Gastroesophageal sphincter (tissue), 4 donors: ENCODE measurements around the gene FIP1L1. TPM values are rescaled to one million over a fixed set of nuclear protein-coding genes. Genes with fewer than 3 reads are reported as not detected.
A peak's percentile ranks its signal among the peaks of the same experiment; 100 is the strongest.

Source experiments
- ATAC-seq: fragments of 150-250 bp; one replicate; pipeline ENCODE4 v1.9.1; 2016; ENCODE audit warnings: mild to moderate bottlenecking, moderate library complexity
- H3K27ac ChIP-seq, 4 donors: fragments of 200-600 bp; sonication (generic) in 3 of 4; 1 replicate in 3 of 4; 2 replicates in 1 of 4; pipeline ENCODE4 v1.5.1; 2016 to 2019
- H3K27me3 ChIP-seq: fragments of 200-600 bp; sonication (generic); one replicate; pipeline ENCODE4 v1.5.1; 2019
- H3K36me3 ChIP-seq, 2 donors: fragments of 200-600 bp; sonication (generic); one replicate each; pipeline ENCODE4 v1.5.1; 2019; ENCODE audit warnings: control low read depth in 1 of 2
- H3K4me1 ChIP-seq, 3 donors: fragments of 200-600 bp; sonication (generic); 1 replicate in 2 of 3; 2 replicates in 1 of 3; pipeline ENCODE4 v1.5.1; 2016 to 2019; ENCODE audit warnings: control low read depth in 2 of 3
- H3K4me3 ChIP-seq, 2 donors: fragments of 200-600 bp; sonication (generic); one replicate each; pipeline ENCODE4 v1.5.1; 2019; ENCODE audit warnings: mild to moderate bottlenecking in 1 of 2, moderate library complexity in 1 of 2
- H3K9me3 ChIP-seq, 3 donors: fragments of 200-600 bp; sonication (generic); one replicate each; pipeline ENCODE4 v1.5.1; 2017 to 2019; ENCODE audit warnings: control low read depth in 2 of 3
- EP300 ChIP-seq: sonication (generic); formaldehyde crosslinking; IDR thresholded peaks from one replicate; pipeline ENCODE4 v1.6.1; 2017; ENCODE audit warnings: antibody characterized with exemption, mild to moderate bottlenecking
- POLR2A ChIP-seq, 2 donors: fragments of 450-650 bp; IDR thresholded peaks; one replicate each; pipeline ENCODE4 v1.6.1; 2017; ENCODE audit warnings: antibody characterized with exemption in 2 of 2, mild to moderate bottlenecking in 2 of 2, moderate library complexity in 1 of 2
- POLR2AphosphoS5 ChIP-seq: sonication (generic); formaldehyde crosslinking; IDR thresholded peaks from one replicate; pipeline ENCODE4 v1.6.1; 2017; ENCODE audit warnings: antibody characterized with exemption
- WGBS, 2 donors: methylation state at CpG; one replicate each; pipeline ENCODE4 v1.1.5; 2018; ENCODE audit warnings: low coverage in 1 of 2; 5-methylcytosine and 5-hydroxymethylcytosine counted together
- total RNA-seq, 4 donors: library from RNA; depleted of rRNA; stranded (reverse); fragments of >200 nt; gene quantifications; one replicate each; pipeline ENCODE4 v1.1.0, GENCODE V29; 2016
- TF ChIP-seq, protein P1 (sequence below), 4 experiments: fragments of 200-600 bp in 2 of 4; fragments of 450-650 bp in 2 of 4; sonication (generic) in 1 of 4; IDR thresholded peaks; one replicate each; pipeline ENCODE4 v1.5.1; 2017 to 2019; ENCODE audit warnings: antibody characterized with exemption in 4 of 4, mild to moderate bottlenecking in 2 of 4, moderate library complexity in 2 of 4

Gene FIP1L1
- total RNA-seq, 4 donors from 2014 or later = 40.8 to 56.4 (median 43.8) TPM

DNA sequence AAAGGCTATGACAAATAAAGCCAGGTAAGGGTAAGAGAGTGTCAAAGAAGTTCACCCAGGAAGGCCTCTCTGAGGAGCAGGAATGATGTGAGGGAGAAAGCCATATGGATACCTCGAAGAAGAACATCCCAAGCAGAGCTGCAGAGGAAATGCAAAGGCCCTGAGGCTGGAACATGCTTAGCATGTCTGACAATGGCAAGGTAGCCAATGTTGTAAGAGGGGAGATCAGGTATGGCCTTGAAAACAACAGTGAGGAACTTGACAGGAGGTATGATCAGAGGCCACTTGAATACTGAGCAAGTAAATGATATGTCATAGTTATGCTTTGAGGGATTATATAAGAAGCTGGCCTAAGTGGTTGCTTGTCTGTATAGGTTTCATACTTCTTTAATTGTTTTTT is 15.3 kb upstream of the FIP1L1 start:
- Histone ChIP-seq H3K4me1 (peaks cover 0 to 42% (median 13%) of the 10 kb centered on the region in 3 donors), H3K36me3 (no peaks in the 10 kb centered on the region), H3K4me3 (no peak overlapping the region), H3K27ac (no peak overlapping the region), H3K27me3 (no peaks in the 10 kb centered on the region), H3K9me3 (no peaks in the 10 kb centered on the region)
- 100% methylated on average over 1 of the region's 1 CpG for WGBS, 2 donors
- no peak for ATAC-seq
- TF ChIP-seq POLR2AphosphoS5 = no peak
- TF ChIP-seq, protein P1, sequence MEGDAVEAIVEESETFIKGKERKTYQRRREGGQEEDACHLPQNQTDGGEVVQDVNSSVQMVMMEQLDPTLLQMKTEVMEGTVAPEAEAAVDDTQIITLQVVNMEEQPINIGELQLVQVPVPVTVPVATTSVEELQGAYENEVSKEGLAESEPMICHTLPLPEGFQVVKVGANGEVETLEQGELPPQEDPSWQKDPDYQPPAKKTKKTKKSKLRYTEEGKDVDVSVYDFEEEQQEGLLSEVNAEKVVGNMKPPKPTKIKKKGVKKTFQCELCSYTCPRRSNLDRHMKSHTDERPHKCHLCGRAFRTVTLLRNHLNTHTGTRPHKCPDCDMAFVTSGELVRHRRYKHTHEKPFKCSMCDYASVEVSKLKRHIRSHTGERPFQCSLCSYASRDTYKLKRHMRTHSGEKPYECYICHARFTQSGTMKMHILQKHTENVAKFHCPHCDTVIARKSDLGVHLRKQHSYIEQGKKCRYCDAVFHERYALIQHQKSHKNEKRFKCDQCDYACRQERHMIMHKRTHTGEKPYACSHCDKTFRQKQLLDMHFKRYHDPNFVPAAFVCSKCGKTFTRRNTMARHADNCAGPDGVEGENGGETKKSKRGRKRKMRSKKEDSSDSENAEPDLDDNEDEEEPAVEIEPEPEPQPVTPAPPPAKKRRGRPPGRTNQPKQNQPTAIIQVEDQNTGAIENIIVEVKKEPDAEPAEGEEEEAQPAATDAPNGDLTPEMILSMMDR (IDR thresholded peaks at IDR 0.05) = no peak
- no peak for TF ChIP-seq EP300

DNA sequence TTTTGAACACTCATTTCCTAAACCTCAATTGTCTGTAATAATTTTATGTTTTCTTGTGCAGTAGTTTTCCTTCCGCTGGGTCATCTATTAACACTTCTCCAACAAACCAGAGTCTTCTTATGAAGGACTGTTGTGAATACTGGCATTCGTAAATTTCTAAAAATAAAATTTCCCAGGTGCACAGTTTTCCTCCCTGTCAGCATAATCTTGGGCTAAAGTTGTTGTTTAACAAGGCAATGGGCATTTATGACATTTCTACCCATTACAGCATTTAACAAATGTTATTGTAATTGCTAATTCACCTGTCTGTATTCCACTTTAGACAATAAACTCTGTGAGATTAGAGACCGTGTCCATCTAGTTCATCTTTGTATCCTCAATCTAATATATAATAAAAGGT is 12.8 kb upstream of the FIP1L1 start:
- H3K36me3 ChIP-seq = no peaks in the 10 kb centered on the region
- H3K27me3 ChIP-seq = peaks cover 11% of the 10 kb centered on the region
- H3K4me1 ChIP-seq = peaks cover 0 to 42% (median 13%) of the 10 kb centered on the region in 3 donors
- TF ChIP-seq POLR2A (IDR thresholded peaks at IDR 0.05) (no peak), POLR2AphosphoS5 (no peak)
- no peak for ATAC-seq
- no peak overlapping the region for H3K27ac ChIP-seq
- no peaks in the 10 kb centered on the region for H3K9me3 ChIP-seq
- WGBS, 2 donors = 41 to 51% methylated on average over 3 of the region's 3 CpGs
- peak overlapping the region; percentile 74 to 81 for H3K4me3 ChIP-seq

DNA sequence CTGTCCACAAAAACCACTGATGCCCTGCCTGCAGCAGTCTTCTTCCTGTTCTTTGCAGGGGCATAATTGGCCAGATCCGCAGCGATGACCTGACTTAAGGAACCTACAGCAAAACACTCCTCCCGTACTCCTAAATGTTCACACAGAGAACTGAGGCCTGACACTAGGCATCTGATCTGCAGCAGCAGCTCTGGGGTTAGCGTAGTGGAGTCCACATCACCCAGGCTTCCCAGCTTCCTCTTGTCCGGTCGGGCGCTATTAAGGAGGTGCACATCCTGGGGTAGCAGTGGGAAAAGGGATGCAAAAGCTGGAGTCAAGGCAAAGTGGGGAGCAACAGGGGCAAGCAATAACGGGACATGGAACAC is 12.3 kb upstream of the FIP1L1 start:
- peaks cover 16% of the 10 kb centered on the region for H3K27me3 ChIP-seq
- H3K4me1 ChIP-seq = peaks cover 0 to 42% (median 13%) of the 10 kb centered on the region in 3 donors
- ATAC-seq = no peak
- H3K4me3 ChIP-seq = peak overlapping the region; percentile 74 to 81
- TF ChIP-seq, protein P1 (IDR thresholded peaks at IDR 0.05) = no peak
- TF ChIP-seq POLR2A (IDR thresholded peaks at IDR 0.05) (no peak), EP300 (no peak), POLR2AphosphoS5 (no peak)
- H3K9me3 ChIP-seq = no peaks in the 10 kb centered on the region
- H3K36me3 ChIP-seq = no peaks in the 10 kb centered on the region
- H3K27ac ChIP-seq = peak overlapping the region in 3 of 4 donors; percentile 73 to 75 (median 73)
- WGBS, 2 donors = 0% methylated on average over 5 of the region's 8 CpGs

DNA sequence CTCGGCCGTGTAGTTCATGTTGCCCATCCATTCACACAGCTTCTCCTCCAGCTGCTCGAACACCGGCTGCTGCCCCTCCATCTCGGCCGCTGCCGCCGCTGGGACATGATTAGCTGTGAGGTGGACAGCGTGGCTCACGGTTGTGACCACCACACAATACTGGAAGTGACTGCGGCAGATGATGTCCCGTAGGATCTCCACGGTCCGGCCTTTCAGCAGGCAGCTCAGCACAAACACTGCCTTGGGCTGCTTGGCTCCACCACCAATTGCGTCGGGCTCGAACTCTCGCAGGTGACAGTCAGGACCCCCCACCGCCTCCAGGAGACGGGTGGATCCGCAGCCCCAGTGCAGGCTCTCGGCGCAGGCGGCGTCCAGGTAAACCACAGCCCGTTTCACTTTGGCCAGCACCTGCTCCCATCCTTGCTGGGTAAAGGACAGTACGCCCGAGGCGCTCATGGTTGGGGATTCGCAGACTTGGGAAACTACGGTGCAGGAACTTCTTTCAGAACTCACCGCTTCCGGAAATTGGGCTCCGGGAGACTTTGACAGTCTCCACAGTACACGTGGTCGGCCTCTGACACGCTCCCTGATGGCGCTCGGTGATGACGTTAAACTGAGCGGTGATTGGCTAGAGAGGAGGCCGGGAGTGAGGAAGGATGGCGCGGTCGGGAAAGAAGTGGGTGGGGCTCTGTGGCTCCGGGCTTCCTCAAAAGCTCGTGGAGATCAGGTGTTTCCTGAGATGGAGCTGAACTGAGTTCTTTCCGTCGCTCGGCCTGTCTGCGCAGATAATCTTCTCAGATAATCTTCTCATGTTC is 11.7 kb upstream of the FIP1L1 start, which contains the start of gene SCFD2:
SCFD2 (minus strand) TSS at position 576 of the 815 bp plus-strand sequence.
- Histone ChIP-seq H3K9me3 (no peaks in the 10 kb centered on the region), H3K4me3 (peak within 1 kb of the TSS; percentile 74 to 81), H3K4me1 (peaks cover 0 to 42% (median 13%) of the 10 kb centered on the region in 3 donors), H3K27me3 (peaks cover 22% of the 10 kb centered on the region), H3K36me3 (no peaks in the 10 kb centered on the region), H3K27ac (peak within 1 kb of the TSS; percentile 44 to 75 (median 73))
- 0 to 1% methylated on average over 14 of the region's 51 CpGs for WGBS, 2 donors
- peak; percentile 100 for ATAC-seq
- TF ChIP-seq POLR2AphosphoS5 = peak; percentile 70
- no peak for TF ChIP-seq EP300
- TF ChIP-seq POLR2A (IDR thresholded peaks at IDR 0.05) = peak in 1 of 2 donors; percentile 12
- TF ChIP-seq, protein P1 (IDR thresholded peaks at IDR 0.05) = no peak

DNA sequence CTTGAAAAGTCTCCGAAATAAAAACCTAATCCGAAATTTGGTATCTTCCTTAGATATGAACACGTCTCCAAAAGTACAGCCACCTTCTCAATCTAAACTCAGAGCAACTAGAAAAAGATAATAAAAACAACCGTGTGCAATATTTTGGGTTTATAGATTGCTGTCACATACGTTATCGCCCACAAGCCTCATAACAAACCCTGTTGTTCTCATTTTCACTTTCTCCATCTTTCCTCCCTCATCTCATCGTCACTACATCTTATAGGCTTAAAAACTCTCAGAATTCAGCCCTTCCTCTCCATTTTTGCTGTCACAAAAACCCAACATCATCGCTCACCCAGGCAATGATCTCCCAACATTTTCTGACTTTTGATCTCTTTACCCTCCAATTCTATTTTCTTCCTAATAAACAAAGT is 11.1 kb upstream of the FIP1L1 start:
- TF ChIP-seq POLR2A (IDR thresholded peaks at IDR 0.05) (no peak), POLR2AphosphoS5 (no peak)
- Histone ChIP-seq H3K27me3 (peaks cover 28% of the 10 kb centered on the region), H3K4me1 (peaks cover 0 to 42% (median 13%) of the 10 kb centered on the region in 3 donors), H3K36me3 (no peaks in the 10 kb centered on the region), H3K27ac (peak overlapping the region; percentile 44 to 75 (median 73)), H3K4me3 (peak overlapping the region; percentile 74 to 81), H3K9me3 (no peaks in the 10 kb centered on the region)
- 11 to 20% methylated on average over 8 of the region's 8 CpGs for WGBS, 2 donors
- ATAC-seq = no peak

DNA sequence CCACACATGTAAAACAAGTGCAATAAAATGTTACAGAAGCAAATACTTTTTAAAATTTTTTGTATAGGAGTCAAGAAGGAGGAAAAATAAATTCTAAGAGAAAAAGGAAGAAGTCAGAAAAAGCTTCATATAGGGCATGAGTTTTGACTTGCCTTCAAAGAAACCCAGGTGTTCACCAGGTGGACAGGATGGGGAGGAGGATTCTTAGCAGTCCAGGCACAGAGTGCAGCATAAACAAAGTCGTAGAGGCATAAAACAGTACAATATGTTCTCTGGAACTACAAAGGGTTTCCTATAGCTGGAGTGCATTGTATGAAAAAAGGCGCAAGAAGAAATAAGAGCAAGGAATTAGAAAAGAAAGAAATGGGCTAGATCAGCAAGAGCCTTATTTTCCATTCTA is 9.7 kb upstream of the FIP1L1 start:
- ATAC-seq = no peak
- Histone ChIP-seq H3K36me3 (no peaks in the 10 kb centered on the region), H3K9me3 (no peaks in the 10 kb centered on the region), H3K4me3 (no peak overlapping the region), H3K4me1 (peaks cover 0 to 33% (median 13%) of the 10 kb centered on the region in 3 donors), H3K27me3 (peaks cover 41% of the 10 kb centered on the region), H3K27ac (no peak overlapping the region)
- WGBS, 2 donors = 48 to 71% methylated on average over 2 of the region's 2 CpGs
- TF ChIP-seq EP300 (no peak), POLR2AphosphoS5 (no peak), POLR2A (IDR thresholded peaks at IDR 0.05) (no peak)
- TF ChIP-seq, protein P1 (IDR thresholded peaks at IDR 0.05) = no peak
